Transverse colon (tissue), 4 donors: Measurements from ENCODE around the gene SQOR.

Experiments used
- POLR2A ChIP-seq: fragments of 450-650 bp; IDR thresholded peaks from one replicate; pipeline ENCODE4 v1.6.1; 2016; ENCODE audit warnings: antibody characterized with exemption, mild to moderate bottlenecking, moderate library complexity
- POLR2AphosphoS5 ChIP-seq, 3 donors: sonication (generic); formaldehyde crosslinking; IDR thresholded peaks; one replicate each; pipeline ENCODE4 v1.6.1; 2016; ENCODE audit warnings: antibody characterized with exemption in 3 of 3
- TF ChIP-seq, protein P1 (sequence below), 5 experiments: fragments of 200-600 bp in 3 of 5; fragments of 450-650 bp in 2 of 5; sonication (generic) in 3 of 5; IDR thresholded peaks; 1 replicate in 2 of 5; 2 replicates in 3 of 5; pipeline ENCODE4 v1.5.1; 2016 to 2017; ENCODE audit warnings: antibody characterized with exemption in 5 of 5, inconsistent platforms in 3 of 5, mild to moderate bottlenecking in 2 of 5, moderate library complexity in 1 of 5

DNA sequence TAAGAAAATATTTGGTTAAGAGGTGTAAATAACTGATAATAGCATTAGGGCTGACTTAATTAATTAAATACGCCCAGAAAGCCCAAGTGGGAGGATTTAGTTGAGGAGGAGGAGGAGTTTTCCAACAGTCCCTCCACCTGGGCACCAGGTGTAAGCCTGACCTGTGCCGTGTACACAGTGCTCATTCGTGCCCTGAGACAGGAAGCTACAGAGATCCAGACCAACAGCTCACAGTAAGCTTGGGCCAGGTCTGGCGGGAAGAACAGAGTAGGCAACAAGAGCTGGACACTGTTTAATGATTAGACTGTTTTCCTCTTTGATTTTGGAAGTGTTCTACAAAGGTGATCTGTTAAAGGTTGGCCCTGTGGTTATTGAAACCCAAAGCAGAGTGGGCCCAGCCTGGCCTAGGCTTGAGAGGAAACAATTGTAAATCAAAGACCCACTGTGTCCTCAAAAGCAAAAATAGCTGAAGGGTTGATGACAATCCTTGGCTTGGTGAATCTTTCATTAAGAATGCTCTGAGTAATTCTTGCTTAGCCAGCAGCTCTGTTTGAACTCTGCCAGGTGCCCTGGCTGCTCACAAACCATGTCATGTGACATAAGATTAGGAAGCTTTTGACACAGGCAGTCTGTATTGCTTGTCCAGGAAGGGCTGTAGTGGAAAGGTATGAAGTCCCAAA is 13.8 kb downstream of the SQOR start:
- TF ChIP-seq, protein P1, sequence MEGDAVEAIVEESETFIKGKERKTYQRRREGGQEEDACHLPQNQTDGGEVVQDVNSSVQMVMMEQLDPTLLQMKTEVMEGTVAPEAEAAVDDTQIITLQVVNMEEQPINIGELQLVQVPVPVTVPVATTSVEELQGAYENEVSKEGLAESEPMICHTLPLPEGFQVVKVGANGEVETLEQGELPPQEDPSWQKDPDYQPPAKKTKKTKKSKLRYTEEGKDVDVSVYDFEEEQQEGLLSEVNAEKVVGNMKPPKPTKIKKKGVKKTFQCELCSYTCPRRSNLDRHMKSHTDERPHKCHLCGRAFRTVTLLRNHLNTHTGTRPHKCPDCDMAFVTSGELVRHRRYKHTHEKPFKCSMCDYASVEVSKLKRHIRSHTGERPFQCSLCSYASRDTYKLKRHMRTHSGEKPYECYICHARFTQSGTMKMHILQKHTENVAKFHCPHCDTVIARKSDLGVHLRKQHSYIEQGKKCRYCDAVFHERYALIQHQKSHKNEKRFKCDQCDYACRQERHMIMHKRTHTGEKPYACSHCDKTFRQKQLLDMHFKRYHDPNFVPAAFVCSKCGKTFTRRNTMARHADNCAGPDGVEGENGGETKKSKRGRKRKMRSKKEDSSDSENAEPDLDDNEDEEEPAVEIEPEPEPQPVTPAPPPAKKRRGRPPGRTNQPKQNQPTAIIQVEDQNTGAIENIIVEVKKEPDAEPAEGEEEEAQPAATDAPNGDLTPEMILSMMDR (IDR thresholded peaks at IDR 0.05), result no peak
- TF ChIP-seq POLR2A, result no peak
- no peak for TF ChIP-seq POLR2AphosphoS5 (IDR thresholded peaks at IDR 0.05)
